Hematopoietic multipotent progenitor cell (in vitro differentiated cells): Measurements from ENCODE around the gene CDRT15L2. TPM values are rescaled to one million over a fixed set of nuclear protein-coding genes. Genes with fewer than 3 reads are reported as not detected.
A peak's percentile ranks its signal among the peaks of the same experiment; 100 is the strongest.
"Not testable (repeated sequence)": the region's sequence is repeated elsewhere in the genome, so short reads cannot be mapped to it uniquely, and the experiment has no call there.

Experiments
- DNase-seq, 3 donors: peaks; one replicate each; pipeline ENCODE4 v3.0.0-alpha.2; 2011 to 2015; ENCODE audit warnings: low read depth in 2 of 3, low spot score in 2 of 3
- total RNA-seq: library from RNA; depleted of rRNA; stranded (reverse); fragments of >200 nt; gene quantifications from one replicate; pipeline ENCODE4 v1.2.3, GENCODE V29; 2012

Gene CDRT15L2
- total RNA-seq: not detected

DNA sequence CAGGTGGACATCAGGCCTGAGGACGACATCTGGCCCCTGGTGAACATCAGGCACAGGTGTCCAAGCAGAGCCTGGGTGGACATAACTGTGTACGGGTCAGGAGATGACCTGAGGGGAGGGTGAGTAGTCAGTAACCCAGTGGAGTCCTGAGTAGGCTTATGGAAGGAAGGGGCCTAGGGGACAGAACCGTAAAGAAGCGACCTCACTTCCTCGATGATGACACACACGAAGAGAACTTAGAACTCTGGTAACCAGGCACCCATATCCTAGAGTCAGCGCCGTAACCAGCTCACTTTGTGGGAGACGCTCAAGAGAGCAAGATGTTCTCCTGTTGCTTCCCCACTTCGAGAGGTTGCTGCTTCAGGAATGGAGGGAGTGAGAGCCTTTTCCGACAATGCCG lies at the start of gene CDRT15L2:
Gene CDRT15L2 (plus strand): TSS at position 301 of the 400 bp plus-strand sequence. CDS start 20 bp downstream, at position 321.
- not testable (repeated sequence) for DNase-seq

- not testable (repeated sequence) for DNase-seq
Measured at GRCh38 chr17:20530104-20530503, 49.4 kb upstream of the CDRT15L2 start.

- not testable (repeated sequence) for DNase-seq
Measured at GRCh38 chr17:20532544-20533090, 46.9 kb upstream of the CDRT15L2 start.

DNA sequence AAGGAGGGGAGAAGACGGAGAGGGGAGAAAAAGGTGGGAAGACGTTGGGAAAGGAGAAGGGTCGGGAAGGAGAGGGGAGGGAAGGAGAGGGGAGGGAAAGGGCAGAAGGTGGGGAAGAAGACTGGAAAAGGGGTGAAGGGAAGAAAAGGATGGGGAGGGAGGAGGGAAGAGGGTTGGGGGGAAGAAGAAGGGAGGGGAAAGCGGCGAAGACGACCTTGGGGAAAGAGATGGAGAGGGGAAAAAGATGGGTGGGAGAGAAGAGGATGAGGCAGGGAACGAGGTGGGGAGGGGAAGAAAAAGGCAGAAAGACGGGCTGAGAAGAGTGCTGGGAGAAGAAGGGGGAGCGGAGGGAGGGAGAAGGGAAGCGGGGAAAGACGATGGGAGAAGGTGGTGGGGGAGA lies 46.3 kb upstream of the CDRT15L2 start:
- not testable (repeated sequence) for DNase-seq

DNA sequence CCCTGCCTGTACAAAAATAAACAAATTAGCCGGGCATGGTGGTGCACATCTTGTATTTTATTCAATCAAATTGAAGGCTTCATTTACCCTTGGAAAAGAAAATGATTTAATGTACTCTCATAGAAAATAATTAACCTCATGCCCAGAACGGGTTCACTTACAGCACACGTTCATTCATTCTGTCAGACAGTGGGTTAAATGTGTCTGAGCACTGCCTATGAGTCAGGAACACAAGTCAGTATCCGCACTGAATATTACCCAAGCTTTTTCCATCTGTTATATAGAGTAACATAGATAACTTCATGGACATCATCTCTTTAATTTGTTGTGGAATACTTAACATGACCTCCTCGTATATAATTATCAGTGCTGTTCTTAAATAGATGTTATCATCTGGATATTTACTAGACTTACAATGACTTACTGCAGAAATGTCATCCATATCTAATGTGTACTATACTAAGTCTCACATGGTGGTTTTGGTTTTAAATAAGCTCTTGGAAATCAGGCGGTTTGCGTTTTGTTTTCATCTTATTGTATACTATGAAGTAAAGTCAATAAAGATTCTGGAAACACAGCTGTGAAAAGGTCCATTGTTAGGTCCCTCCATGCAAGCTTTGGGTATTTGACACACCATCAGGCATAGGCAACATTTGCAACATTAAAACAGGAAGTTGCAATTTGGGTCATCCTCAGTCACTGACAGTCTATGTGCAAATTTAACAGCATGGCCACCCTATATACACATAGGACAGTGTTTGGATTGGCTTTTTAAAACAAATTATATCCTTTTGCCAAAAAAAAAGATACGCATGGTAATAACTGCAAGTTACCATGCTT lies 44.6 kb upstream of the CDRT15L2 start:
- peak in 1 of 3 donors; percentile 10 for DNase-seq

DNA sequence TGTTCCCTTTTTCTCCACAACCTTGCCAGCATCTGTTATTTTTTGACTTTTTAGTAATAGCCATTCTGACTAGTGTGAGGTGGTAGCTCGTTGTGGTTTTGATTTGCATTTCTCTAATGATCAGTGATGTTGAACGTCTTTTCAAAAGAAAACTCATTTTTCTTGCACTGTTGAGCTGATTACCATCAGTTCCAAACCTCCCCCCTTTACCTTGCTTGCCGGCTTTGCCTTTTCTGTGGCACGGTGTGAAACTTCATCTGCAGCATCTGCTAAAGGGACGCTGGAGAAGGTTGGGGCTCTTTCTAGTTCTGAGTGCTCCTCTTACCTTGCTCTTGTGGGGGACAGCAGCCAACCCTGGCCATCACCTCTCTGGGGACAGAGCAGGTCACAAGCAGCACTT lies 39.1 kb upstream of the CDRT15L2 start:
- DNase-seq: not testable (repeated sequence)

DNA sequence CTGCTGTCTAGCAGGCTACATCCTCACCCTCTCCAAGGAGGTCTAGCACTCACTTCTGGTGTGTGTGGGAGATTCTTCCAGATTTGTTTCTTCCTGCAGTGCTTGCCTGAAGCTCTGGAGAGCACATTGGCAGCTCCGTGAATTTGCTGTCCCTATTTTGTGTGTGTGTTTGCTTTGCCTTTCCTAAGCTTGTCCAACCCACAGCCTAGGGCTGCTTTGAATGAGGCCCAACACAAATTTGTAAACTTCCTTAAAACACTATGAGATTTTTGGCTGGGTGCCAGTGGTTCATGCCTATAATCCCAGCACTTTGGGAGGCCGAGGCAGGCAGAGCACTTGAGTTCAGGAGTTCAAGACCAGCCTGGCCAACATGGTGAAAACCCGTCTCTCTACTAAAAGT lies 38.7 kb upstream of the CDRT15L2 start:
- peak in 1 of 3 donors; percentile 27 for DNase-seq

DNA sequence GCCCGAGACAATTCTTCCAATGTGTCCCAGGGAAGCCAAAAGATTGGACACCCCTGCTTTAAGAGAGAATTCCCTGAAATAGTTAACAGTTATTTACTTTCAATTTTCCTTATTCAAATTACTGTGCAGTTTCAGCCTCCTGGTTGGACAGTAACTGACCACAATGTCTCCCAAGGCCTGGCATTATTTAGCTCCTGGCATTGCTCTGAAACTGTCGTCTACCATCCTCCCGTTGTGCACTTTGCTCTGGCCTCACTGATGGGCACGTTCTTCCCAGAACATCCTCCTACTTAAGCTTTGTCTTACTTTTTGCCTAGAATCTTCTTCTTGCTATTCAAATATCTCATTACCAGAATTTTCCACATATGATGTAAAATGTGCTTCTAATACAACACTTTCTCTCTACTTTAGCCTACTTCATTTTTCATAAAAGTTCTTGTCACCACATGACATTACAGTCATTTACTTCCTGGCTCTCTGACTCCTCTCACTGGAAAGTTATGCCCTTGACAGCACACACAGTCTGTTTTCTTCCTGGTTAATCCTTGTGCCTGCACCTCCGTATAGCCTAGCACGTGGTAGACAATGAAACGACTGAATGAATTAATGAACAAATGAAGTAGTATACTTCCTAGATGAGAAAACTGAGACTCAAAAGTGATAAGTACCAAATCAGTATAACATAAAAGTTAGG lies 37.5 kb upstream of the CDRT15L2 start:
- DNase-seq: peak in 2 of 3 donors; percentile 29 to 58

DNA sequence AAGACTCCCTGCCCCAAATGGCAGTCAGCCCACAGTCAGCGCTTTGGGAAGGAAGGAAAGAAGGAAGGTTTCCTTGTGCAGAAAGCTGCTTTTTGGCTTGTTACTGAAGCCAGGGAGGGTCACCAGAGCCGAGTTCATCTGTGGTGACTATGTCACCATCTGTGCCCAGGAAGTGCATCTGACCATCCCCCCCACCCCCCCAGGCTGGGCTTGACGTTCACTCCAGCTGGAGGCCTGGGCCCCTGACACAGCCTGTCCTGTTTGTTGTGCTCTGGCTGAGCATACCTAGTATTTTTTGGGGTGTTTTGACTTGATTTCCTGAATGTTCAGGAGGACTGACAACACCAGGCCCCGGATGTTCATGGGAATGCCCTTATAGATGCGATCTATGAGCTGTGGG lies 31.6 kb upstream of the CDRT15L2 start:
- not testable (repeated sequence) for DNase-seq

DNA sequence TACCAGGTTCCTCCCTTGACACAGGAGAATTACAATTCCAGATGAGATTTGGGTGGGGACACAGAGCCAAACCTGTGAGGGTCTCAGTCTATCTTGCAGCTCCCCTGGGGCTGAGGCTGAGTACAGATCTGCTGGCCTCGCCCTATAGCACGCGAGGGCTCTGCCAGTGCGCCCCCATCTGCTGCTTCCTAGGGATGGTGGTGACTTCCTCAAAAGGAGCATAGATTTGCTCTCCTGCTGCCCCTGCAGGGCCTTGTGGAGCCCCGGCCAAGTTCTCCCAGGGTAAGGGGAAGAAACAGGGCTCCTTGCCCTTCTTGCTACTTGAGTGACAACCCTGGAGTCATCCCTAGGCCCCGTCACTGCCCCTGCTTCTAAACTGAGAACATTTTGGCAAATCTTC lies 26.6 kb upstream of the CDRT15L2 start:
- peak in 1 of 3 donors; percentile 10 for DNase-seq

DNA sequence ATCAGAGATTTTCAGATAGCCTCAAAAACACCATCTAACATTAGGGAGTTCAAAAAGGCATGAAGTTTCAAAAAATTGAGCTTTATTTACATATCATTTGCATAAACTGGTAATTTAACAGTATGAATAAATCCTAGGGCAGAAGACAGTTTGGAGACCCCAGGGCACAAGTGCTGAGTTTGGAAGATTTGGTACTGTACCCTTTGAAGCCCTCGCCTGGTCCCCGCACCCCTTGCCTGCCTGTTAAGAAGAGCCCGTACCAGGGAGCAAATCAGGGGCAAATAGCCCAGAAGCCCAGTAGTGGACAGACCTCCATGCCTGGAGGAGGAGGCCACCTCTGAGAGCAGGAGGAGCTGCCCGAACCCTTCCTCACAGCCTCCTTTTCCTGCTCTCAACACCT lies 24.8 kb upstream of the CDRT15L2 start:
- DNase-seq: not testable (repeated sequence)

DNA sequence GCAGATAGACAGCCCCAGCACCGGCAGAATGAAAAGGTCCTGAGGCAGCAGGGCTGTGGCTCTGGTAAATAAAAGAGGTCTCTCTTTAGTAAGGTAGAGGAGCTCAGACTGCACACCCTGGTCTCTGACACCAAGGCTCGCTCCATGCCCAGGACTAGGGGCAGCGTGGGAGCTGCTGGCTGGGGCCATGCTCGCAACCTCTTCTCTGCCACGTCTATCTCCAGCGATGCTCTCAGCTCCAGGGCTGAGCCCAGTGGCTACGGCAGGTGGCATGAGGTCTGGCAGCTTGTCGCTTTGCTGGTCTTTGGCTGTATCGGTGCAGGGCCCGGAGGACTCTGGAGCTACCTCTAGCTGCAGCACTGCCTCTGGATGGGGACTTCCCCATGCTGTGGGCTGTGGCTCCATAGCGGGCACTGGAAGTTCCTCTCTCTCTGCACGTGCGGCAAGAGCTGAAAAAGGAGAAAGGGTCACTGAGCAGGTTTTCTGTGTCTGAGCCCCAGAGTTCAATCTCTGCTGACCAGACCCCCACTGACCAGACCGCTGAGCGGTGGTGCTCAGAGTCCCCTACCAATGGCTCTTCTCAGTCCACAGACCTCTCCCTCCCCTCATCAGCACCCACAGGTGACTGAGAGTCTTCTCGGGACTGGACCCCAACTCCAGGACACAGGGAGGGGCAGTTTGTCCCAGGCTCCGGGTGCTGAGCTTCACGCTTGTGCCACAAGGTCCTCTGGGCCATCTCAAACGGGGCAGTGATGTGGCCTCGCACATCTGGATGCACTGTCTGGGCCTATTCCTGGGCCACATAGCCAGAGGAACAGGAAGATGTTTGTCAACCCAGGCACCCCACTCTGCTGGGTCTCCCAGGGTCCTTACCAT lies 24.2 kb upstream of the CDRT15L2 start:
- DNase-seq: not testable (repeated sequence)

GRCh38 chr17:20558096-20558495 lies 21.4 kb upstream of the CDRT15L2 start:
- DNase-seq: not testable (repeated sequence)

DNA sequence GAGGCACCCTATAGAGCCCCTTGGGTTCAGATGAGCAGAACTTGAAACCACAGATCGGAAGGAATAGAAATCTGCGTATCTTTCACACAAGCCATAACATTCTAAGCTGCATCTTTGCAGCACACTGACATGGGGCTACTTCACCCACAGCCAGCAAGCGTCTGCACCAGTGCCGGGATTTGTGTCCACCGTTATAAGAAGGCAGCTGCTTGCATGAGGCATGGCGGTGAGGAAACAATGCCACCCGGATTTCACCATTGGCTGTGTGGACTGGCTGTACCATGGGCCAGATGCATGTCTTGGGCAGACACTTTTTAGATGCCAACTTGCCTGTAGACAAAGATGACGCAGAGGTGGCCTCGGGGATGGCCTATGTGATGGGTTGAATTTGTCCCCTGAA lies 20.5 kb upstream of the CDRT15L2 start:
- DNase-seq: not testable (repeated sequence)

- no peak for DNase-seq
Measured at GRCh38 chr17:20562587-20562986, 16.9 kb upstream of the CDRT15L2 start.

DNA sequence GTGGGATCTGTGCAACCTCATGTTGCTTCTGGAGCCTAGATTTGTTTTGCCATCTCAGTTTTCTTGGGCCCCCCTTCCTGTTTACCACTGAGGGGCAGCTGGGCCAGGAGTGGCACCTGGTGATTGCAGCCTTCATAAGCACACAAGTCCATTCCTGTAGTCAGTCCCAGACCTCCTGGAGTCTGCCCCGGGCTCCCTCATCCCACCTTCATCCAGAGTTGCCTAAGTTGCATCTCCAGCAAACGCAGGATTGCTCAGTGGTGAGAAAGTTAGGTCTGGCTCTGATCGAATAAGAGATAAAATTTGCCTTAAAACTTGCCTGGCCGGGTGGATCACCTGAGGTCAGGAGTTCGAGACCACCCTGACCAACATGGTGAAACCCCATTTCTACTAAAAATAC lies 14.3 kb upstream of the CDRT15L2 start:
- DNase-seq: not testable (repeated sequence)

DNA sequence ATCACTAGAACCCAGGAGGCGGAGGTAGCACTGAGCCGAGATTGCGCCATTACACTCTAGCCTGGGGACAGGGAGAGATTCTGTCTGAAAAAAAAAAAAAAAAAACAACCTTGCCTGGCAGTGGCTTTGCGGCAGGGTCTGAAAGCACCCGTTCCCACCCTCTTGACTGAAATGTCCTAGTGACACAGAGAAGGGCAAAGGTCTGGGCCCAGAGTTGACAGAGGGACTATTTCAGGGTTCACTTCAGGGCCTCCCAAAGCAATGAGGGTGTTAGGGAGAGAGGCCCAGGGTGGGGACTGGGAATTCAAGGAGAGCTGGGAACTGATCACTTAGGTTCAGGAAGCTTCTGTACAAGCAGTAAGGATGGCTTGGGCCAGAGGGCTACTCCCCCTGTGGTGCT lies 13.8 kb upstream of the CDRT15L2 start:
- no peak for DNase-seq

DNA sequence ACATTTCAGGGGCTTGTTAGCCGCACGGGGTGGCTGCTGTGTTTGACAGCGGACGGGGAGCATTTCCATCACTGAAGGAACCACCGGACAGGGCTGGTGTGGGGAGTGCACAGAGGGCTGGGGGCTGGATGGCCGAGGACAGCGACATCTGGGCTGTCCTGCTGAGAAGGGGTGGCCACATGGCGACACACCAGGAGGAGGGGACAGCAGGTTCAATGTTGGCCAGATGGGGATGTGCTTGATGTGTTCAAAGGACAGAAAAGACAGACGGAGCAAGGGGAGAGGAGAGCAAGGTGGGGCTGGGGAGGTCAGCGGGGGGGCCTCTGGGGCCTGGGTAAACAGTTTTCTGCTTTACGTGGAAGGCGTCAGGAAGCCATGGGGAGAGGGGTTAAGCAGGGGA lies 12.8 kb upstream of the CDRT15L2 start:
- DNase-seq: not testable (repeated sequence)

DNA sequence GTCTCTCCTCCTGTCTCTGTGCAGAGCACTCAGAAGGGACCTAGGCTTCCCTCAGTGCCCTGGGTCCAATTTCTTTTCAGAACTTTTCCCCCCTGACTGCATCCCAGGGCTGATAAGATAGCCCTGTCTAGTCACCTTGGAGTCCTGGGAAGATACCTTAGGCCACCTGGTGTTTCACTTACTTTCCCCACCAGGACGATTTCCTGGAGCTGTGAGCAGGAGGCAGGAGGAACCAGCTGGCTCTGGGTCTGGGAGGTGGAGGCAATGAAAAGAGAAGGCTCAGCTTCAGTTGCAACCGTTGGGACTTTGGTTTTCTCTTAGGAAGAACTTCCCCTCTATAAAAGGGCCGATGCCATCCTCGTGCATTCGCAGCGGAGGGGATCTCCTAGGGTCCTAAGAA lies 12.1 kb upstream of the CDRT15L2 start:
- not testable (repeated sequence) for DNase-seq

DNA sequence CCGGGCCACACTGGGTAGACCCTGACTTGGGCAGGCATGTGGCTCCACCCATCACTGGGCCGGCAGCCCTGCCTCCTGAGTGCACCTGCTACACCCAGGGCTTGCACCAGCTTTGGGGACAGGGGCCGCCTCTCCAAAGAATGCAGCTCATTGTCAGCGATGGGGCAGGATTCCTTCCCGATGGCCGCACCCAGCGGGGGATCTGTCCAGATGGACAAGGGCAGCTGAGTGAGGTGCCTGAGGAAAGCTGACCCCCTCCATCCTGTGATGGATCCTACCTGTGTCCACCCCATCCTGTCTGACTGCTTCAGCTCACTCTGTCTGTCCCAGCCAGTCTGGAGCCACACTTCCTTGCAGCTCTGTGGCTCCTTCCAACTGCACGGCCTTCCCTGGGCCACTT lies 10.9 kb upstream of the CDRT15L2 start:
- not testable (repeated sequence) for DNase-seq
